ENCODE results near the gene KIF18B. TPM values are rescaled to one million over a fixed set of nuclear protein-coding genes. Genes with fewer than 3 reads are reported as not detected.

The KIF18B gene
- total and polyA plus RNA-seq, 2 of the 13 experiments (the other 11 are each of a cell fraction or from before 2014, with no cell fraction given), result 15.2 to 15.3 TPM

DNA sequence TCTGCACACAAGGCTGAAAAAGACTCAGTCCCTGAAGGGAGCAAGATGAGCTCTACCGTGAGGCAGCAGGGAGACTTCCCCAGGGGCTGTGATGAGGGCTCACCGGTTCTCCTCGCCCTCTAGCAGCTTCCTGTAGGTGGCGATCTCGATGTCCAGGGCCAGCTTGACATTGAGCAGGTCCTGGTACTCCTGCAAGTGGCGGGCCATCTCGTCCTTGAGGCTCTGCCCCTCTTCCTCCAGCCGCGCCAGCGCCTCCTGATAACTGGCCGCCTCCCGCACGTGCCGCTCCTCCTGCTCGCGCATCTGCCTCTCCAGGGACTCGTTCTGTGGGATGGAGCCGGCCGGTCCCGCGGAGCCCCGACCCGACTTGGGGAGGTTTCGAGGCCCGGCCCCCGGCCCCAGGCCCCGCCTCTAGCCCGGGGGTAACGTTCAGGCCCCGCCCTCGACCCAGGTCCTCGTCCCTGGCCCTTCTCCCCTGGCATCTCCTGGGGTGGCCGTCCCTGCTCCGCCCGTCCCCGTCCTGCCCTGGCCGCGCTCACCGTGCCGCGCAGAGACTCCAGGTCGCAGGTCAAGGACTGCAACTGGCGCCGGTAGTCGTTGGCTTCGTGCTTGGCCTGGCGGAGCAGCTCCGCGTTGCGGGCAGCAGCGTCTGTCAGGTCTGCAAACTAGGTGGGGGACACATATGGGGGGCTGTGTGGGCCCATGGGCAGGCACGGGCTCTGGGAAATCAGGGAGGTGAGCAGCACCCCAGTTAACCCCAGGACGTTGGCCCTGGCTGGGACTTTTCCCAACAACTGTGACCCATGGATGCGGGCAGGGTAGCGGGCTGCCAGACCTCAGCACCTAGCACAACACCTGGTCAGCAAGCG, 36.2 kb downstream of the KIF18B start (continued):
- TF ChIP-seq, protein P1, sequence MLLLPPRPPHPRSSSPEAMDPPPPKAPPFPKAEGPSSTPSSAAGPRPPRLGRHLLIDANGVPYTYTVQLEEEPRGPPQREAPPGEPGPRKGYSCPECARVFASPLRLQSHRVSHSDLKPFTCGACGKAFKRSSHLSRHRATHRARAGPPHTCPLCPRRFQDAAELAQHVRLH (CRISPR knock-in tag; IDR thresholded peaks at IDR 0.05; ENCODE audit: borderline replicate concordance, low read depth), result no peak
- peak; percentile 65 for TF ChIP-seq STAG1 (CRISPR knock-in tag; IDR thresholded peaks at IDR 0.05)
- TF ChIP-seq, protein P2, sequence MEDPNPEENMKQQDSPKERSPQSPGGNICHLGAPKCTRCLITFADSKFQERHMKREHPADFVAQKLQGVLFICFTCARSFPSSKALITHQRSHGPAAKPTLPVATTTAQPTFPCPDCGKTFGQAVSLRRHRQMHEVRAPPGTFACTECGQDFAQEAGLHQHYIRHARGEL (CRISPR knock-in tag; IDR thresholded peaks at IDR 0.05), result no peak
- TF ChIP-seq CBX1 (IDR thresholded peaks at IDR 0.05; ENCODE audit: low read depth), result peak; percentile 56
- no peak for TF ChIP-seq MXD4 (CRISPR knock-in tag; IDR thresholded peaks at IDR 0.05)
- TF ChIP-seq NKX3-1 (CRISPR knock-in tag; IDR thresholded peaks at IDR 0.05), result no peak
- TF ChIP-seq FOSL2 (CRISPR knock-in tag; IDR thresholded peaks at IDR 0.05), result no peak; the same call in 1 of the 2 replicates
- TF ChIP-seq ZNF674 (CRISPR knock-in tag; IDR thresholded peaks at IDR 0.05; ENCODE audit: low read depth), result 0 out of 2 replicates have a peak, but pooled peaks have one; percentile 41
- TF ChIP-seq GABPB1 (CRISPR knock-in tag; IDR thresholded peaks at IDR 0.05), result peak; percentile 60; the same call in 1 of the 2 replicates
- TF ChIP-seq, protein P3, sequence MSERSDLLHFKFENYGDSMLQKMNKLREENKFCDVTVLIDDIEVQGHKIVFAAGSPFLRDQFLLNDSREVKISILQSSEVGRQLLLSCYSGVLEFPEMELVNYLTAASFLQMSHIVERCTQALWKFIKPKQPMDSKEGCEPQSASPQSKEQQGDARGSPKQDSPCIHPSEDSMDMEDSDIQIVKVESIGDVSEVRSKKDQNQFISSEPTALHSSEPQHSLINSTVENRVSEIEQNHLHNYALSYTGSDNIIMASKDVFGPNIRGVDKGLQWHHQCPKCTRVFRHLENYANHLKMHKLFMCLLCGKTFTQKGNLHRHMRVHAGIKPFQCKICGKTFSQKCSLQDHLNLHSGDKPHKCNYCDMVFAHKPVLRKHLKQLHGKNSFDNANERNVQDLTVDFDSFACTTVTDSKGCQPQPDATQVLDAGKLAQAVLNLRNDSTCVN (CRISPR knock-in tag; IDR thresholded peaks at IDR 0.05; ENCODE audit: borderline replicate concordance), result no peak
- TF ChIP-seq JUN (CRISPR knock-in tag; IDR thresholded peaks at IDR 0.05), result no peak
- TF ChIP-seq ZNF510 (CRISPR knock-in tag; IDR thresholded peaks at IDR 0.05; ENCODE audit: low read depth), result 0 out of 2 replicates have a peak, but pooled peaks have one; percentile 83
- TF ChIP-seq, protein P4, sequence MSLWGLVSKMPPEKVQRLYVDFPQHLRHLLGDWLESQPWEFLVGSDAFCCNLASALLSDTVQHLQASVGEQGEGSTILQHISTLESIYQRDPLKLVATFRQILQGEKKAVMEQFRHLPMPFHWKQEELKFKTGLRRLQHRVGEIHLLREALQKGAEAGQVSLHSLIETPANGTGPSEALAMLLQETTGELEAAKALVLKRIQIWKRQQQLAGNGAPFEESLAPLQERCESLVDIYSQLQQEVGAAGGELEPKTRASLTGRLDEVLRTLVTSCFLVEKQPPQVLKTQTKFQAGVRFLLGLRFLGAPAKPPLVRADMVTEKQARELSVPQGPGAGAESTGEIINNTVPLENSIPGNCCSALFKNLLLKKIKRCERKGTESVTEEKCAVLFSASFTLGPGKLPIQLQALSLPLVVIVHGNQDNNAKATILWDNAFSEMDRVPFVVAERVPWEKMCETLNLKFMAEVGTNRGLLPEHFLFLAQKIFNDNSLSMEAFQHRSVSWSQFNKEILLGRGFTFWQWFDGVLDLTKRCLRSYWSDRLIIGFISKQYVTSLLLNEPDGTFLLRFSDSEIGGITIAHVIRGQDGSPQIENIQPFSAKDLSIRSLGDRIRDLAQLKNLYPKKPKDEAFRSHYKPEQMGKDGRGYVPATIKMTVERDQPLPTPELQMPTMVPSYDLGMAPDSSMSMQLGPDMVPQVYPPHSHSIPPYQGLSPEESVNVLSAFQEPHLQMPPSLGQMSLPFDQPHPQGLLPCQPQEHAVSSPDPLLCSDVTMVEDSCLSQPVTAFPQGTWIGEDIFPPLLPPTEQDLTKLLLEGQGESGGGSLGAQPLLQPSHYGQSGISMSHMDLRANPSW (CRISPR knock-in tag; IDR thresholded peaks at IDR 0.05; ENCODE audit: borderline replicate concordance), result no peak
- no peak for TF ChIP-seq MAFF (IDR thresholded peaks at IDR 0.05; ENCODE audit: low read depth, low read length)
- 0 out of 2 replicates have a peak, but pooled peaks have one; percentile 23 for TF ChIP-seq ZNF572 (CRISPR knock-in tag; IDR thresholded peaks at IDR 0.05)
- no peak for TF ChIP-seq MIER2 (CRISPR knock-in tag; IDR thresholded peaks at IDR 0.05)
- TF ChIP-seq KLF6 (CRISPR knock-in tag; IDR thresholded peaks at IDR 0.05), result no peak
- no peak for TF ChIP-seq TOPORS (CRISPR knock-in tag; IDR thresholded peaks at IDR 0.05)
- peak; percentile 54; the same call in 1 of the 2 replicates for TF ChIP-seq ZSCAN29 (CRISPR knock-in tag; conservative IDR thresholded peaks at IDR 0.05)
- TF ChIP-seq ZNF772 (CRISPR knock-in tag; IDR thresholded peaks at IDR 0.05), result peak; percentile 61; the same call in 1 of the 2 replicates
- no peak for TF ChIP-seq SOX5 (CRISPR knock-in tag; IDR thresholded peaks at IDR 0.05; ENCODE audit: borderline replicate concordance)
- no peak for TF ChIP-seq ZNF891 (CRISPR knock-in tag; IDR thresholded peaks at IDR 0.05)
- TF ChIP-seq SMC3 (IDR thresholded peaks at IDR 0.05; ENCODE audit: low read length), result peak; percentile 22; the same call in 1 of the 2 replicates
- TF ChIP-seq PTBP1 (IDR thresholded peaks at IDR 0.05; ENCODE audit: low read depth, low read length, poor library complexity, severe bottlenecking), result peak; percentile 29
- peak; percentile 70; the same call in 1 of the 2 replicates for TF ChIP-seq IRF2 (CRISPR knock-in tag; IDR thresholded peaks at IDR 0.05)
- no peak for TF ChIP-seq ZNF44 (CRISPR knock-in tag; IDR thresholded peaks at IDR 0.05)
- TF ChIP-seq ZNF589 (CRISPR knock-in tag; conservative IDR thresholded peaks at IDR 0.05), result 0 out of 2 replicates have a peak, but pooled peaks have one; percentile 54
